ENCODE data around the gene CLIP2. TPM values are rescaled to one million over a fixed set of nuclear protein-coding genes. Genes with fewer than 3 reads are reported as not detected.
A peak's percentile ranks its signal among the peaks of the same experiment; 100 is the strongest.

The CLIP2 gene
- total RNA-seq, 1 donor from 2014 or later: 12.5 TPM

GRCh38 chr7:74269757-74270277 is 19.4 kb upstream of the CLIP2 start:
- no peak for DNase-seq (ENCODE audit: low spot score)

- no peak for DNase-seq (ENCODE audit: low spot score)
These were observed 17.5 kb upstream of the CLIP2 start for GRCh38 chr7:74271742-74272141.

GRCh38 chr7:74272305-74273038 is 16.7 kb upstream of the CLIP2 start:
- no peak for DNase-seq (ENCODE audit: low spot score)

GRCh38 chr7:74275401-74275881 is 13.8 kb upstream of the CLIP2 start:
- no peak for DNase-seq (ENCODE audit: low spot score)

- DNase-seq (ENCODE audit: low spot score): no peak
These were observed 11.6 kb upstream of the CLIP2 start for GRCh38 chr7:74277636-74278035.

- no peak for DNase-seq (ENCODE audit: low spot score)
These were observed 8.2 kb upstream of the CLIP2 start for GRCh38 chr7:74280985-74281384.

- DNase-seq (ENCODE audit: low spot score): no peak
These were observed 6.3 kb upstream of the CLIP2 start for GRCh38 chr7:74282748-74283459.

GRCh38 chr7:74283858-74284447 is 5.3 kb upstream of the CLIP2 start:
- no peak for DNase-seq (ENCODE audit: low spot score)

GRCh38 chr7:74284781-74285259 is 4.4 kb upstream of the CLIP2 start:
- DNase-seq (ENCODE audit: low spot score): no peak

GRCh38 chr7:74286131-74286530 is 3.1 kb upstream of the CLIP2 start:
- no peak for DNase-seq (ENCODE audit: low spot score)

- DNase-seq (ENCODE audit: low spot score): no peak
These were observed 1.7 kb upstream of the CLIP2 start for GRCh38 chr7:74287303-74288033.

- no peak for DNase-seq (ENCODE audit: low spot score)
These were observed 949 bp upstream of the CLIP2 start for GRCh38 chr7:74288034-74288881.

- DNase-seq (ENCODE audit: low spot score): peak; percentile 90
These were observed 699 bp downstream of the CLIP2 start for GRCh38 chr7:74289659-74290552.

GRCh38 chr7:74290553-74290950 is 1.3 kb downstream of the CLIP2 start:
- DNase-seq (ENCODE audit: low spot score): no peak

- DNase-seq (ENCODE audit: low spot score): no peak
These were observed 1.8 kb downstream of the CLIP2 start for GRCh38 chr7:74290981-74291441.

GRCh38 chr7:74291535-74291934 is 2.3 kb downstream of the CLIP2 start:
- DNase-seq (ENCODE audit: low spot score): no peak

GRCh38 chr7:74292757-74293576 is 3.8 kb downstream of the CLIP2 start:
- no peak for DNase-seq (ENCODE audit: low spot score)

GRCh38 chr7:74293577-74293908 is 4.3 kb downstream of the CLIP2 start:
- no peak for DNase-seq (ENCODE audit: low spot score)
